GM04503 (cell line): ENCODE results near the gene SRSF4.

Source experiments
- DNase-seq: peaks from one replicate; pipeline ENCODE4 v3.0.0-alpha.2; 2012; ENCODE audit warnings: low read depth

The SRSF4 gene

GRCh38 chr1:29200906-29201594 lies 19.4 kb upstream of the SRSF4 start:
- no peak for DNase-seq

GRCh38 chr1:29197993-29198392 lies 16.3 kb upstream of the SRSF4 start:
- no peak for DNase-seq

- no peak for DNase-seq
These were observed 15.9 kb upstream of the SRSF4 start for GRCh38 chr1:29197590-29197924.

- peak; percentile 93 for DNase-seq
These were observed 15.3 kb upstream of the SRSF4 start for GRCh38 chr1:29196863-29197589.

- DNase-seq: no peak
These were observed 14.2 kb upstream of the SRSF4 start for GRCh38 chr1:29195881-29196291.

- DNase-seq: no peak
These were observed 12.3 kb upstream of the SRSF4 start for GRCh38 chr1:29193879-29194455.

GRCh38 chr1:29190718-29191117 lies 9.0 kb upstream of the SRSF4 start:
- DNase-seq: no peak

GRCh38 chr1:29186707-29187106 lies 5.0 kb upstream of the SRSF4 start:
- no peak for DNase-seq

- DNase-seq: no peak
These were observed 4.6 kb upstream of the SRSF4 start for GRCh38 chr1:29186252-29186651.

- no peak for DNase-seq
These were observed 1.6 kb upstream of the SRSF4 start for GRCh38 chr1:29183287-29183686.

- no peak for DNase-seq
These were observed 945 bp downstream of the SRSF4 start for GRCh38 chr1:29180497-29181412.

GRCh38 chr1:29179641-29180184 lies 2.0 kb downstream of the SRSF4 start:
- DNase-seq: no peak

- DNase-seq: no peak
These were observed 4.5 kb downstream of the SRSF4 start for GRCh38 chr1:29177022-29177705.

- no peak for DNase-seq
These were observed 5.1 kb downstream of the SRSF4 start for GRCh38 chr1:29176576-29176975.

- DNase-seq: no peak
These were observed 9.2 kb downstream of the SRSF4 start for GRCh38 chr1:29172415-29172939.

GRCh38 chr1:29171521-29171920 lies 10.2 kb downstream of the SRSF4 start:
- DNase-seq: no peak

- DNase-seq: no peak
These were observed 10.6 kb downstream of the SRSF4 start for GRCh38 chr1:29171089-29171488.

- DNase-seq: no peak
These were observed 11.7 kb downstream of the SRSF4 start for GRCh38 chr1:29169976-29170375.

GRCh38 chr1:29167904-29168303 lies 13.8 kb downstream of the SRSF4 start:
- DNase-seq: no peak

GRCh38 chr1:29166291-29166878 lies 15.3 kb downstream of the SRSF4 start:
- no peak for DNase-seq

GRCh38 chr1:29164588-29164987 lies 17.1 kb downstream of the SRSF4 start:
- no peak for DNase-seq
